ENCODE results near the gene ATP10B. TPM values are rescaled to one million over a fixed set of nuclear protein-coding genes. Genes with fewer than 3 reads are reported as not detected.

The ATP10B gene
- total RNA-seq, 1 experiment from 2014 or later, result 0.11 TPM

DNA sequence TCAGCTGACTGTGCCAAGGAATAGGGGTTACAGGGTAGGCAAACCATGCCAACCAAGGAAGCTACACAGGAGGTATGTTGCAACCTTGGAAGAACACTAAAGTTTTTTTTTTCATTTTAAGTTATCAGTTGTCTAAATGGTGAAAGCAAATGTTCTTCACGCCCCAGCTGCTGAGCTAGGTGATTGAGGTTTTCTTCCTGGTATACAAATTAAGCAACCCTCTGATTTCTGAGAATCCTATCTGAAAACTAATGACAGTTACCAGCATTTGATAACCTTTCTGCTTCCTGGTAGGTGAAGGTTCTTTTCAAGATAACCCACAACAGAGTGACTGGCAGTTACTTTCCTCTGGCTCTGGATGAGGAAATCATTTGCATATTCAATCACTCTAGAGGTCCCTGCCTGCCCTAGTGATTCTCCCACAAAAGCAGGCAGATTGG lies 194.9 kb downstream of the ATP10B start (continued):
- TF ChIP-seq, protein P1, sequence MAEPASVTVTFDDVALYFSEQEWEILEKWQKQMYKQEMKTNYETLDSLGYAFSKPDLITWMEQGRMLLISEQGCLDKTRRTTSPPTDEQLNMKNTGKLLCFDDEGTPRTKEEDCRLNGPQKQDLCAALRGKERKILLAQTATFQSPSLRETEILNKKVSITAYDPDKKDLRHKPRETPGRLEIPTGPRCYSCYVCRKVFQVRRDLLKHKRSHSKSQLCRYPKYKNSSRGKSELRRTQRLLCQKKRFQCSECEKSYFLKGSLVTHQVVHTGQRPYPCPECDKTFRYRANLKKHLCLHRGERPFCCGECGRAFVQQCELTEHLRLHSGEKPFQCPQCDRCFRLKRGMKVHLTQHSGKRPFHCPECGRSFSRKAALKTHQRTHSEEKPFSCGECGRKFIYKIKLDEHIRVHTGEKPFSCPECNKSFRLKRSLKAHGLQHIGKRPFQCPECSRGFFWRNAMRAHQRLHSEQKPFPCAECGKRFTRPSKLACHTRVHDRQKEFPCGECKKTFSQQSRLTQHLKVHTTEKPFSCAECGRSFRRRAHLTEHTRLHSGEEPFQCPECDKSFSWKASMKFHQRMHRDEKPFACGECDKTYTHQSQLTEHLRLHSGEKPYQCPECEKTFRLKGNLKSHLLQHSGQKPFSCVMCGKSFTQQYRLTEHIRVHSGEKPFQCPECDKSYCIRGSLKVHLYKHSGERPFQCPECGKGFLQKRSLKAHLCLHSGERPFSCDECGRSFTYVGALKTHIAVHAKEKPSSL (CRISPR knock-in tag; conservative IDR thresholded peaks at IDR 0.05), result no peak
- TF ChIP-seq ZNF138 (CRISPR knock-in tag; conservative IDR thresholded peaks at IDR 0.05) (no peak), AR (CRISPR knock-in tag; IDR thresholded peaks at IDR 0.05) (no peak)

DNA sequence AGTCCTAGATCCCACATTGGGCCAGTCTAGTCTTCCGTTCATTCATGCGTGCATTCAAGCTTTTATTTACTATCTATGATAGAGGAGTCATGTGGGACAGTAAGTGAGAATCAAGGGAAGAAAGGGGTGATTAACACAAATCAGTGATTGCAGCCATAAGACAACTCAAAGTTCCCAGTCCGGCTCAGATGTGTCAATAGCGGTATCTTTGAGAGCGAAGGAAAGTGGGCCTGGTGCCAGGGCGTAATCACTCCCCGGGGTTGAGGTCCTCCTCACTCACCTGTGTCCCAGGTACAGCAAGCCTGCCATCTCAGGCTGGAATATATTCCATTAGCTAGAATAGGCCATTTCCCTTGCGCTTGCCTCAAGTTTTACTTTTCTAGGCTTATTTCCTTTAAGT lies 196.3 kb downstream of the ATP10B start:
- H3K27me3 Mint-ChIP-seq (ENCODE audit: low read depth), result no peaks in the 10 kb centered on the region
- TF ChIP-seq FOXK1 (CRISPR knock-in tag; IDR thresholded peaks at IDR 0.05), result no peak
- no peak for TF ChIP-seq EMX1 (CRISPR knock-in tag; IDR thresholded peaks at IDR 0.05)
- TF ChIP-seq, protein P2, sequence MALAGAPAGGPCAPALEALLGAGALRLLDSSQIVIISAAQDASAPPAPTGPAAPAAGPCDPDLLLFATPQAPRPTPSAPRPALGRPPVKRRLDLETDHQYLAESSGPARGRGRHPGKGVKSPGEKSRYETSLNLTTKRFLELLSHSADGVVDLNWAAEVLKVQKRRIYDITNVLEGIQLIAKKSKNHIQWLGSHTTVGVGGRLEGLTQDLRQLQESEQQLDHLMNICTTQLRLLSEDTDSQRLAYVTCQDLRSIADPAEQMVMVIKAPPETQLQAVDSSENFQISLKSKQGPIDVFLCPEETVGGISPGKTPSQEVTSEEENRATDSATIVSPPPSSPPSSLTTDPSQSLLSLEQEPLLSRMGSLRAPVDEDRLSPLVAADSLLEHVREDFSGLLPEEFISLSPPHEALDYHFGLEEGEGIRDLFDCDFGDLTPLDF (CRISPR knock-in tag; IDR thresholded peaks at IDR 0.05), result no peak
- TF ChIP-seq TP53 (CRISPR knock-in tag; IDR thresholded peaks at IDR 0.05), result no peak
- no peak for TF ChIP-seq IRF1 (CRISPR knock-in tag; IDR thresholded peaks at IDR 0.05)
- no peak for TF ChIP-seq MYBL2 (CRISPR knock-in tag; IDR thresholded peaks at IDR 0.05)
- no peak for TF ChIP-seq ZBTB43 (CRISPR knock-in tag; IDR thresholded peaks at IDR 0.05)
- TF ChIP-seq NR3C1 (CRISPR knock-in tag; conservative IDR thresholded peaks at IDR 0.05; ENCODE audit: low read depth), result no peak
- H3K36me3 Mint-ChIP-seq, result no peaks in the 10 kb centered on the region
- no peaks in the 10 kb centered on the region; the same call in 1 of the 2 replicates for H3K9me3 Mint-ChIP-seq
- POLR2A ChIA-PET, result interaction anchor here (0.7 kb wide), 1 partner anchor 327 kb away, joined by 3 read pairs; no protein-coding TSS in a partner anchor
- no peak overlapping the region for H3K4me3 Mint-ChIP-seq
- ATAC-seq, result no peak
- no peak for DNase-seq (ENCODE audit: low spot score)
- CTCF ChIA-PET, result no interaction called here
- peaks cover 12% of the 10 kb centered on the region for H3K4me1 Mint-ChIP-seq
- no peak overlapping the region for H3K27ac Mint-ChIP-seq

GRCh38 chr5:160651692-160652645 lies 200.0 kb downstream of the ATP10B start:
- Mint-ChIP-seq H3K9me3 (no peaks in the 10 kb centered on the region; the same call in 1 of the 2 replicates), H3K4me1 (peaks cover 4% of the 10 kb centered on the region; the same call in 1 of the 2 replicates), H3K4me3 (no peak overlapping the region), H3K36me3 (no peaks in the 10 kb centered on the region), H3K27me3 (ENCODE audit: low read depth) (no peaks in the 10 kb centered on the region), H3K27ac (no peak overlapping the region)
- CTCF ChIA-PET, result interaction anchor here (2.0 kb wide), 1 partner anchor 213 kb away, joined by 5 read pairs; no protein-coding TSS in a partner anchor
- TF ChIP-seq HMGA2 (CRISPR knock-in tag; IDR thresholded peaks at IDR 0.05) (peak; percentile 72; the same call in 1 of the 2 replicates), E2F5 (CRISPR knock-in tag; IDR thresholded peaks at IDR 0.05) (no peak)
- POLR2A ChIA-PET, result no interaction called here
- no peak for DNase-seq (ENCODE audit: low spot score)
- ATAC-seq, result no peak

All from WTC11 (cell line).